Smooth muscle cell (in vitro differentiated cells): ENCODE results near the gene TPRX1. TPM values are rescaled to one million over a fixed set of nuclear protein-coding genes. Genes with fewer than 3 reads are reported as not detected.

Experiments
- DNase-seq: peaks from one replicate; lab custom pipeline; 2025; ENCODE audit not compliant: unreplicated experiment; lab: John Stamatoyannopoulos, UW
- H2AFZ ChIP-seq: fragments of 200-600 bp; sonication (generic); 2 replicates; pipeline ENCODE4 v1.6.0; 2016; ENCODE audit warnings: antibody characterized with exemption, low read depth, mild to moderate bottlenecking
- H3F3A ChIP-seq: fragments of 200-600 bp; sonication (generic); 2 replicates; pipeline ENCODE4 v1.6.0; 2017; ENCODE audit warnings: antibody characterized with exemption, low read depth
- H3K27ac ChIP-seq: fragments of 200-600 bp; sonication (generic); 2 replicates; pipeline ENCODE4 v1.5.1; 2016; ENCODE audit warnings: low read depth, mild to moderate bottlenecking
- H3K27me3 ChIP-seq: fragments of 200-600 bp; sonication (generic); 2 replicates; pipeline ENCODE4 v1.6.1; 2016; ENCODE audit warnings: low read depth, mild to moderate bottlenecking
- H3K36me3 ChIP-seq: fragments of 200-600 bp; sonication (generic); 2 replicates; pipeline ENCODE4 v1.5.1; 2016; ENCODE audit warnings: low read depth
- H3K4me1 ChIP-seq: fragments of 200-600 bp; sonication (generic); 2 replicates; pipeline ENCODE4 v1.5.1; 2016; ENCODE audit warnings: low read depth
- H3K4me2 ChIP-seq: fragments of 200-600 bp; sonication (generic); 2 replicates; pipeline ENCODE4 v1.6.0; 2016; ENCODE audit warnings: mild to moderate bottlenecking
- H3K4me3 ChIP-seq: fragments of 200-600 bp; sonication (generic); 2 replicates; pipeline ENCODE4 v1.5.1; 2016; ENCODE audit warnings: mild to moderate bottlenecking
- H3K79me2 ChIP-seq: fragments of 200-600 bp; sonication (generic); 2 replicates; pipeline ENCODE4 v1.6.0; 2016; ENCODE audit warnings: low read depth, mild to moderate bottlenecking
- H3K9ac ChIP-seq: fragments of 200-600 bp; sonication (generic); 2 replicates; pipeline ENCODE4 v1.6.0; 2016; ENCODE audit warnings: low read depth
- H3K9me3 ChIP-seq: fragments of 200-600 bp; sonication (generic); replicated peaks from 2 replicates; pipeline ENCODE4 v1.5.1; 2016; ENCODE audit warnings: low read depth
- H4K20me1 ChIP-seq: fragments of 200-600 bp; sonication (generic); 2 replicates; pipeline ENCODE4 v1.6.0; 2016; ENCODE audit warnings: low read depth
- CTCF ChIP-seq: fragments of 200-600 bp; sonication (generic); IDR thresholded peaks from 2 replicates; pipeline ENCODE4 v1.5.1; 2017; ENCODE audit warnings: borderline replicate concordance, mild to moderate bottlenecking, antibody characterized with exemption; ENCODE audit not compliant: insufficient read depth, poor library complexity, severe bottlenecking
- WGBS: methylation state at CpG from one replicate; pipeline ENCODE4 v1.1.7; 2016; ENCODE audit warnings: low lambda C conversion rate; 5-methylcytosine and 5-hydroxymethylcytosine counted together
- polyA plus RNA-seq: library from polyadenylated mRNA; unstranded; fragments of >200 nt; fragmentation: Nextera tagmentation; extraction: Ambion mirVana; gene quantifications from 2 replicates; pipeline ENCODE4 v1.2.1, GENCODE V29; 2016
- total RNA-seq: library from RNA; depleted of rRNA; stranded (reverse); fragments of >200 nt; gene quantifications from 2 replicates; pipeline ENCODE4 v1.2.3, GENCODE V29; 2014

Gene TPRX1
- total and polyA plus RNA-seq, 2 experiments from 2014 or later: not detected

- Histone ChIP-seq H3K79me2 (peaks cover 31% of the 10 kb centered on the region), H3F3A (peaks cover 12% of the 10 kb centered on the region), H3K4me1 (peaks cover 11% of the 10 kb centered on the region), H4K20me1 (peaks cover 48% of the 10 kb centered on the region), H3K9ac (no peak overlapping the region), H3K27ac (no peak overlapping the region), H3K27me3 (no peaks in the 10 kb centered on the region), H2AFZ (no peak overlapping the region), H3K4me2 (no peak overlapping the region), H3K4me3 (no peak overlapping the region), H3K36me3 (no peaks in the 10 kb centered on the region), H3K9me3 (no peaks in the 10 kb centered on the region)
- TF ChIP-seq CTCF: no peak
- DNase-seq: no peak
- WGBS: 90% methylated on average over 9 of the region's 9 CpGs
Observed at GRCh38 chr19:47781590-47782262, 22.6 kb downstream of the TPRX1 start.

GRCh38 chr19:47780215-47780551 lies 24.2 kb downstream of the TPRX1 start:
- peaks cover 31% of the 10 kb centered on the region for H3K79me2 ChIP-seq
- peak overlapping the region; percentile 74 for H3K4me3 ChIP-seq
- no peak overlapping the region for H2AFZ ChIP-seq
- H3K27me3 ChIP-seq: no peaks in the 10 kb centered on the region
- TF ChIP-seq CTCF: no peak
- H3K27ac ChIP-seq: peak overlapping the region; percentile 44
- peaks cover 48% of the 10 kb centered on the region for H4K20me1 ChIP-seq
- no peaks in the 10 kb centered on the region for H3K9me3 ChIP-seq
- 51% methylated on average over 9 of the region's 9 CpGs for WGBS
- peak overlapping the region; percentile 13 for H3K9ac ChIP-seq
- H3K36me3 ChIP-seq: no peaks in the 10 kb centered on the region
- DNase-seq: no peak
- peaks cover 12% of the 10 kb centered on the region for H3F3A ChIP-seq
- H3K4me1 ChIP-seq: peaks cover 11% of the 10 kb centered on the region
- peak overlapping the region; percentile 91 for H3K4me2 ChIP-seq

DNA sequence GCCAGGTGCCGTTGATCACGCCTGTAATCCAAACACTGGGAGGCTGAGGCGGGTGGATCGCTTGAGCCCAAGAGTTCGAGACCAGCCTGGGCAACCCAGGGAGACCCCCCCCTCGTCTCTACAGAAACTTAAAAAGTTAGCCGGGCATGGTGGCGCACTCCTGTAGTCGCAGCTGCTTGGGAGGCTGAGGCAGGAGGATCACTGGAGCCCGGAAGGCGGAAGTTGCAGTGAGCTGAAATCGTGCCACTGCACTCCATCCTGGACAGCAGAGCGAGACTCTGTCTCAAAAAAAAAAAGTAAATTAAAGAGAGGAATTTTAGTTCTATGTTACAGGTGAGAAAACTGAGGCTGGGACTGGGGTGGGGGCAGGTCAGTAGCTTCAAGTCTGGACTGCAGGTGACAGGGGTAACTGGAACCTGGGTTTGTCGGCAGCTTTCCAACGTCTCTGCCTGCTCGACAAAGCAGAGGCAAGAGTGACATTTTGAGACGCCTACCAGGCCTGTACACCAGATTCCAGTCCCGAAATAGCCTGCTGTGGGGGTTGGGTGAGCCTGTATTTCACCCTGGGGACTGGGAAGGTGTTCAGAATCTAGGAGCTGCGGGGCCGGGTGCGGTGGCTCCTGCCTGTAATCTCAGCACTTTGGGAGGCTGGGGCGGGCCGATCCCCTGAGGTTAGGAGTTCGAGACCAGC lies 24.7 kb downstream of the TPRX1 start:
- Histone ChIP-seq H3K4me3 (peak overlapping the region; percentile 74), H2AFZ (no peak overlapping the region), H3K9ac (peak overlapping the region; percentile 13), H3F3A (peaks cover 12% of the 10 kb centered on the region), H4K20me1 (peaks cover 48% of the 10 kb centered on the region), H3K4me1 (peaks cover 11% of the 10 kb centered on the region), H3K27ac (peak overlapping the region; percentile 95), H3K36me3 (no peaks in the 10 kb centered on the region), H3K9me3 (no peaks in the 10 kb centered on the region), H3K79me2 (peaks cover 31% of the 10 kb centered on the region), H3K4me2 (peak overlapping the region; percentile 91), H3K27me3 (no peaks in the 10 kb centered on the region)
- DNase-seq: no peak
- WGBS: 51% methylated on average over 24 of the region's 24 CpGs
- TF ChIP-seq CTCF: no peak
